Activated T-helper 9 cell treated with anti-CD3 and anti-CD28 coated beads, Interleukin-2, amount 50 U/mL, for 16 hours (primary cell): ENCODE measurements around the gene PHF2.

Experiments used
- DNase-seq: peaks from one replicate; pipeline ENCODE4 v3.0.0-alpha.2; 2020; ENCODE audit warnings: low read depth

Gene PHF2

DNA sequence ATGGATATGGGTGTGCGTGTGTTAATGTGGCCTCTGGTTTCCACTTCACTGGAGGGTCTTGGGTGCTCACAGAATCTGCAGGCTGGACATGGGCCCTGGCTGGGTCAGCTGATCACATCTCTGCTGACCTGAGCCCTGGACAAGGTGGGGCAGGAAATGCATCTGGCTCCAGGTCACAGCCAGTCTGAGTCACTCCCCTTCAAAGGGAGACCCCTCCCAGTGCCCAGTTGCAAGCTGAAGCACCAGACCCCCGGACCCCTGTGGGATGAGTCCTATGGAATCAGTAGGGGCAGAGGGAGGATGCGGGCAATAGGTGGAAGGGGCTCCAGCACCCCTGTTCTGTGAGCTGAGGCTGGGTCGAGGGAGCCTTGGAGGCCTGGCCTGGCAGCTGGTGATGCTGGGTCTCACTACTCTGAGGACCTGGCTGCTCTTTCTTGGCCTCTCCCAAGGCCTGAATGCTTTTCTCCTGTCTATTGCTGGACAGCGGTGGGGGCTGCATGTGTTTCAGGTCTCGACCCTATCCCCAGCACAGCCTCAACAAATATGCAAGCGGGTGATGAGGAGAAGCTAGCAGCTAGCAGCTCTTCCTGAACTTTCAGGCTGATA is 54.5 kb downstream of the PHF2 start:
- no peak for DNase-seq

DNA sequence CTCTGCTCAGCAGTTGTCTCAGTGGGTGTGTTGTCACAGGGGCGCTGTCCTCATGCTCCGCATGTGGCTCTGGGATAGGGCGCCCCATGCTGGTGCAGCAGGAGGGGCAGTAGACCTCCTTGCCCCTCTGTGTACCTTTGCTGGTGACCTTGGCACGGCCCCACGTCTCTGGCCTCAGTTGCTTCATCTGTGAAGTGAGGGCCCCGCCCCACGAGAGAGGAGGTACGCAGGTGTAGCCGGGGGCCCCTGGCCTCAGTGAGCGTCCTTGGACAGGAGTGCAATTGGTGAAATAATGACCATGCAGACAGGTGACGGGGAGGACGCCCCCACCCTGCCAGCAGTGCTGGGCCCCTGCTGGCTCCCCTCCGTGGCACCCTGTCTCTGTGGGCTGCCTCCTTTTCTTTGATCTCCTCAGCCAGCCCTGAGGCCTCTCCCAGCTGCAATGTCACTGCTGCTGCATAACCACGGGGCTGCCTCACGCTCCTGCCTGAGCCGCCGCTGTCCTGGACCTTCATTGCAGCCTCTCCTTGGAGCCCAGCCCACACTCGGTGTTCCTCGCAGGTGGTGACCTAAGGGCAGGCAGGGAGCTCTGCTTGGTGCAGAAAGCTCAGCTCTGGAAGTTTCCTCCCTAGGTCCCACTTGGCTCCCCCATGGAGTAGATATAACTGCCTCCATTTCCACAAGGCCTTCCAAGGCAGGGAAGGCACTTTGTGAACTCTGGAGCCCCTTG is 57.3 kb downstream of the PHF2 start:
- no peak for DNase-seq

DNA sequence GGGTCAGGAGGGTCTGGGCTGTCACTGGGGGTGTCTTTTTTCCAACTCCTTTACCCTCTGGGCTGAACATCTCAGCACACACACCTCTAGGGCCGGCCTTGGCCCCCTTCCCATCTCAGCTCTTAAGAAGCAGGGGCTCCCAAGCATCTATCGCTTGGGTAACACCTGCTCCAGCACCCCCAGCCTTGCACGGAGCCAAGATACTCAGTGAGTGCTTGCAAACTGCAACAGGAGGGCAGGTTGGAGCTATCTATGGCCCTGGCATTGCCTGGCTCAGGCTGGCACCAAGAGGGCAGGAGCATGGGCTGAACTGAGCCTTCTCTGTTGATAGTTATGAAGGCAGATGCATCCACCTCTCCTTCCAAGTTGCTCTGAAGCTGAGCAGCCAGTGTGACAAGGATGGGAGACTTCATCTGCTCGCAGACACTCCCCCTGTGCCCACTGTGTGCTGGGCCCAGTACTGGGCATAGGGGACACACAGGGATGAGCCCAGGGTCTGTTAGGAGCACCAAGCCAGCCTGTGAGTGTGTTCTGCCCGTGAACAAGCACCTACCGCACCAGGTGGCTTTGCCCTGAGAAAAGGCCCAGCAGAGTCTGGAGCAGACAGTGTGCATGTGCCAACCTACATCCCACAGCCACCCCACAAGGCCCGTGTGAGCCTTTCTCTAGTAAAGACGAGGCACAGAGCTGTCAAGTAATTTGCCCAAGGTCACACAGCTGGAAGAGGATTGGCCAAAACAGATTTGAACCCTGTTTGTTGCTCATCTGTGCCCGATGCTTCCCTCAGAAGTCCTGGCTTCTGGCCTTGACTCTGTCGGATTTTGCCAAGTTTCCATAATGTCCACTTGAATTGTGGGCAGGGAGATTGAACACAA is 58.2 kb downstream of the PHF2 start:
- DNase-seq, result no peak

DNA sequence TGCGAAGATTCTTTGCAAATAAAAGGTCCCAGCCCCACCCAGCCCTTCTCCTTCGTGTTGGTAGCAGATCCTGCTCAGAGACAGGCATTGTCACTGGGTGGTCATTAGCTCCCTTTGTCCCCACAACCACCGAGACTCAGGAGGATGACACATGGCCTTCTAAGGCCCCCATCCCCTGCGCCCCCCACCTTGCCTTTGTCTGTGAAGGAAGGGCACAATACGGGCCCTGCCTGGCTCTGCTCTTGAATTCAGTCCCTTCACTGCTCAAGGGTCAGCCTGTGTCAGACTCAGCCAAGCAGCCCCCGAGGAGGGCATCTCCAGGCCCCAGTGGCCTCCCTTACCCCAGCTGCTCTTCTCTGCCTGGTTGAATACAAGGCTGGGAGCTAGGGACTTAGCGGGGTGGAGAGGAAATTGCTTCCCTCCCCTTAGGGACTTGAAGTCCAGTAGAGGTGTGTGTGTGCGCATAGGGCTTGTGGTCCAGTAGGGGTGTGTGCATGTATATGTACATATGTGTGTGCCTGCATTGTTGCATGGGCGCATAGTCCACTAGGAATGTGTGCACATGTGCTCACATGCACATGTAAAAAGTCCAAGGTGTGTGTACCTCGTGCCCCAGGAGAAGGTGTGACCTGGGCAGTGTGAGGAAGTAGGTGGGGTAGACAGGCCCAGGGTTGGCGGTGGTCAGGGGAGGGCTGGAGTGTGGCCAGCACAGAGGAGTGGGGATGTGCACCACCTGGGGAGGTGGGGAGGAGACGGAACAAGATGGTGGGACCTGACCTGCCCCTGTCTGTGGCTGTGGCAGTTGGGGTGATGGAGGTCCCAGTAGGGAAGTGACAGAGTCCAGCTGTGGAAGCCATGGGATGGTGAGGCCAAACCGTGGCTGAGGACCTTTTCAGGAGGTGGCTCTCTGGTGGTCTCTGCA is 59.1 kb downstream of the PHF2 start:
- no peak for DNase-seq

DNA sequence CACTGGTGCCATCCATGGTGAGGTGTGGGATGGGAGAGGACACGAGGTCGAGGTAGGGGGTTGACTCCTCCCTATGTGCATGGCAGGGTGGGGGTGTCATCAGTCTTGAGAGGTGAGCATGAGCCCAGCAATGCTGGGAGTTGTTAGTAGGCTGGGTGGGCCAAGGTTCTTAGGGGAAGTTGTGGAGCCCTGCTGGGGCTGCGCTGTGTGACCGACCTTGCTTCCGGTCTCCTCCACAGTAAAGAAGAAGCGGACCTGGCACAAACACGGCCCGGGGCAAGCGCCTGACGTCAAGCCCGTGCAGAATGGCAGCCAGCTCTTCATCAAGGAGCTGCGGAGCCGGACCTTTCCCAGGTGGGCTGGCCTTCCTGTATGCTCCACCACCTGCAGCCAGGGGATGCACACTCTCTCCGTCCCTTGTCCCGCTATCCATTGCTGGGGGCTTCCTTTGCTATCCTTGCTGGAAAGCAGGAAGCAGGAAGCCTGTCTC is 59.8 kb downstream of the PHF2 start:
- no peak for DNase-seq

DNA sequence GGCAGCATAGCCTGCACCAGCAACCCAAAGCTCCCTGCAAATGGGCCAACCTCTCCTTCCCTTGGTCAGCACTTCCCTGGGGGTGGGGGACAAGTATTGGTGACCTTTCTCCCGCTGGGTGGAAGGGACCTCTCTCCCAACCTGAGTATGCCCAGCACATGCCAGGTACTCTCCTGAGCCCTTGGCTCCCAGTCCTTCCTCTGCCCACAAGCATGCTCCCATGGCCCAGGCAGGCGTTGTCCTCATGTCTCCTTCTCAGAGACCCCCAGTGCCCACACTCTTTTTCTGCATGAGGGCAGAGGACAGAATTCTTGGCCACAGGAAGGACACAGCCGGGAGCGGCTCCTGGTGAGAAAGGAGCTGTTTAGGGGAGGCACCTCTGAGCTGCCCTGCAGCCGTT is 60.3 kb downstream of the PHF2 start:
- no peak for DNase-seq

DNA sequence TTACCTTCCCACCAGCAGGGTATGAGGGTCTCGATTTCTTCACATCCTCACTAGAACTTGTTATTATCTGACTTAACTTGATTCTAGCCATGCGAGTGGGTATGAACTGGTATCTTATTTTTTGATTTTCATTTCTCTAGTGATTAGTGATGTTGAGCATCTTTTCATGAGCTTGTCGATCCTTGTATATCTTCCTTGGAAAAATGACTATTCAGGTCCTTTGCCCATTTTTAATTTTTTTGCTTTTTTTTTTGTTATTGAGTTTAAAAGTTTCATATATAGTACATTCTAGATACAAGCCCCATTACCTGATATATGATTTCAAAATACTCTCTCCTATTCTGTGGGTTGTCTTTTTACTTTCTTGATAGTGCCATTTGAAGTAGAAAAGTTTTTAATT is 61.5 kb downstream of the PHF2 start:
- DNase-seq, result no peak

DNA sequence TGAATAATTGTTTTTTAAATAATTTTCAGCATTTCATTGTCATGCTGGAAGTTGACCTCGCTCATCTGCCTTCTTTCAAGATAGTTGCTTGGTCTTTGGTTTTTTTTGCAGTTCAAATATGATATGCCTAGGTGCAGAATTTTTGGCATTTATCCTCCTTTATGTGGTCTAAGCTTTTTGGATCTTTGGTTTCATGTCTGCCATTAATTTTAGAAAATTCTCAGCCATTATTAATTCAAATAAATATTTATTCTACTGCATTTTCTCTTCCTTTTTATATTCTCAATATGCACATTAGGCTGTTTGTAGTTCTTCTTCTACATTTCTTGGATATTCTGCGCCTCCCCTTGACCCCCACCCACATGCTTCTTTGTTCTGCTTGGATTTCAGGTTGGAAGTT is 63.6 kb downstream of the PHF2 start:
- DNase-seq, result no peak

DNA sequence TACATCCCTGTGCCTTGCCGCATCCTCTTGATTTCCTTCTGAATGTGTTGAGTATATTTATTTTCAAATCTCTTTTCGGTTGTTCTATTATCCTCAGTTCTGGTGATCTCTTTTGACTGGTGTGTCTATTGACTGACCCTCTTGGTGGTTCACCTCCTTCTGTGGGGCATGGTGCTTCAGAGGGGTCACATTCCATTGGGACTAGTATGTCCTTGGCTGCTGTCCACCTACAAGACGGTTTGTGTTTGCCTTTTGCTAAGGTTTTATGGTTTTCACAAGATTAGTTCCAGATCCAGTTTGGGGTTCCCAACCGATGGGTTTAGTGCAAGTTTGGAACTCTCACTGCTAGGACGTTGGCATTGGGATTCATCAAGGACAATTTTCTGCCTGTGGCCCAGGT is 66.6 kb downstream of the PHF2 start:
- DNase-seq, result no peak

DNA sequence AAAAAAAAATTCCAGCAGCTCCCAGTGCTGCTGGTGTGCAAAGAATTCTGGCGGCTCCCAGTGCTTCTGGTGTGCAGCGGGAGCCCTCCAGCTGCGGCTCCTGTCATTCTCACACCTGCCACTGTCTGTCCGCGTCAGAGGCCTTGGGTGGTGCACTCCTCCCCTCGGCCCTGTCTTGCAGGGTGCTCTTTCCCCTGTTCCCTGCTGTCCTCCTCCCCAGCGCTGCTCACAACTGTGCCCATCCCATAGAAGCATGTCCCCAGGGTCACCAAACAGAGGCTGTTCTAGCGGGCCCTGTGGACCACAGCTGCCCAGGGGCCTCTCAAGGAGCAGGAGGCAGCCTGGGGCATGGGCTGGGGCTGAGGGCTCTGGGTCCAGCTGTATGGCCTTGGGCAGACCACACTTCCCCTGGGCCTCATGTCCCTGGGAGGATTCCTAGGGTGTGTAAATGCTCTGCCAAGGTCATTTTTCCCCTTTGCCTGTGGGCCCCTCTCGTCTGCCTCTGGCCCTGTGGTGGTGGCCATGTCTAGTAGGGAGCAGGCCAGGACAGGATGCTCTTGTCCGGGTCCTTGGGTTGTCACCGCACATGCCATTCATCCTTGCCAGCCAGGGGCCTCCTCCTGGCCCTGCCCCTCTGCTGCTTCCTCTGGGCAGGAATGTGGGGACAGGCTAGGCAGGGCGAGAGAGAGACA is 68.2 kb downstream of the PHF2 start:
- no peak for DNase-seq

DNA sequence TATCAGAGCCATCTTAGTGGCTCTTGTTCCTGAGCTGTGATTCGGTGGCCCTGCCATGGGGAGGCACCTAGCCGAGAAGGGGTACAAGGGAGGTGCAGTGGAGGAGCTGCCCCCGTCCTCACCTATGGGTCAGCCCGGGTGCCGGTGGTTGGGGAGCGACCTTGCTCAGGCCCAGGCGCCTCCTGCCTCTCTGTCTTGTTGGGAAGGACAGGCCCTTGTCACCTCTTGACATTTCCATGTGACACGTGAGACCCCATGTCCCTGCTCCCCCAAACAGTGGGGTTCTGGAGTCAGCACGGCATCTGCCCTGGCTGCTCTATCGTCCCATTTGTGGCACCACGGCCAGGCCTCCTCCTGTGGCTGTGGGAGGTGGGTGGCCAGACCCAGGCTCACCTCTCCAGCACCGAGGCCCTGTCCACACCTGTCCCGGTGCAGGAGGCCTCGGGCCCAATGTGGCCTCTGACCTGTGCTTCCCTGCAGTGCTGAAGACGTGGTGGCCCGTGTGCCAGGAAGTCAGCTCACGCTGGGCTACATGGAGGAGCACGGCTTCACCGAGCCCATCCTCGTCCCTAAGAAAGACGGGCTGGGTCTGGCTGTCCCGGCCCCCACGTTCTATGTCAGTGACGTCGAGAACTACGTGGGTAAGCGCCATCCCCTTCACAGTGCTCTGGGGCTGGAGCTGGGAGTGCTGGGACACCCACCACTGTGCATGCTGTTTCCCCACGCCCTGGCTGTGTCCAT is 68.9 kb downstream of the PHF2 start:
- DNase-seq, result no peak

DNA sequence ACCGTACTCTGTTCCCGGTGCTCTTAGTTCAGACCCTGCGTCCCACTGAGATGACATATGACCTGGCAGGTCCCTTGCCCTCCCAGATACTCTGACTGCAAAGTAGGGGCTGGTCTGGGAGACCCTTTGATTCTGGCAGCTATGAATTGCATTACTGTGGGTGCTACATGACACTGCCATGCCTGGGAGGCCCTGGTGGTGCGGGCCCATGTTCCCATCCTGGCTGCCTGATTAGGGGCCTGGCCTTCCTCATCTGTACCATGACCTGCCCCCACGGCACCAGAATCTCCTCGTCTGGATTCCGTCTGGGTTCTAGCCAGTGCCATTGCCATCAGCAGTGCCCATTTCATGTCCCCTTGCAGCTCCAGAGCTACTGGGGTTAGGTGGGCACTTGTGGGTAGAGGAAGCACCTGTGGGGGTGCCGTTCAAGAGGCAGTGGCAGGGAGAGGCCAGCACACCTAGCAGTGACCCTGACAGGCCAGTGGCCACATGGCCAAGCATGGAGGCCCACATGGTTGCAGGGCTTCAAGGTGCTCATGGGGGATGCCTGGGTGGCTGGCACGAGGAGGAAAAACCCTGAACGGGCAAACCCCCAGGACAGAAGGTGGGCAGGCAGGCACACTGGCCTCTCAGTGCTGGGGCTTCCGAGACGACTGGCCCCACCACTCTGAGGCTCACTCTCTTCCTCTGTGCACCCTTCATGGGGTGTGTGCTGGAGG is 69.7 kb downstream of the PHF2 start:
- DNase-seq, result no peak

DNA sequence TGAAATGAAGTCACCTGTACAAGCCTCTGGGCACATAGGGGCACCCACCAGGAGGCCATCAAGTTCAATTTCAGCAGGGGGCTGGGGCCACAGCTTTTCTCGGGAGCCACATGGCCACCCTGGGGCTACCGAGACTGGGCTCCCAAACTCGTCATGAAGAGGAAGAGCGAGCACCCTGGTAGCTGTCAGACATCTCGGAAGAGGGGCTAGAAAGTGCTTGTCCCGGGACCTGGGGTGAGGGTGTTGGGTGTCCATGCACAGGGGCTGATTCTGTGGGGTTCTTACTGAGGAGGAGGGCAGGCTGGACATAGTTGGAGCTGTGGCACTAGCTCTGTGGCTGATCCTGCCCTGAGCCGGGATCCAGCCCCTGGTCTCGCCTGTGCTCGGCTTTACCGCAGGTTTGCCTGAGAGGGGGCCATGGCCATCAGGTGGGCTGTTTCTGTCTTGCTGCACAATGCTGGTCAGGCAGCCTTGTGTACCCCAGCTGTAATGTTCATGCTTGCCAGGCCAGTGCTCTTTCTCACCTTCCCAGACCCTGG is 70.3 kb downstream of the PHF2 start:
- DNase-seq, result no peak

DNA sequence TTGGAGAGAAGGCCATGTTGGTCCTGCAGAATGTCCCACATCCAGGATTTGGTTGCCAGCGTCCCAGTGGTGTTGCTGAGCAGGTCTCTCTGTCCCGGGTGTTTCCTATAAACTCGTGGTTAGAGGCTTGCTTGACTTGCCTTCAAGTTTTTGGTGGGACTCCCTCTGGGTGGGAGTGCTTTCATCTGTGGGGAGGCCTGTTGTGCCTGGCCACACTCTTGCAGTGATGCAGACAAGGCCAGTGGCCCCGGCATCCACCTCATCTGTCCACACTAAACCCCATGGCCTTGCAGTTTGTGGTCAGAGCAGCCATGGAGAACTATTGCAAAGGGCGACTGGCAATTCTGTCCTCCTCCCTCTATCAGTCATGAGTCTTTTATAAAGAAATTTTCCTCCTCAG is 71.8 kb downstream of the PHF2 start:
- DNase-seq, result no peak

DNA sequence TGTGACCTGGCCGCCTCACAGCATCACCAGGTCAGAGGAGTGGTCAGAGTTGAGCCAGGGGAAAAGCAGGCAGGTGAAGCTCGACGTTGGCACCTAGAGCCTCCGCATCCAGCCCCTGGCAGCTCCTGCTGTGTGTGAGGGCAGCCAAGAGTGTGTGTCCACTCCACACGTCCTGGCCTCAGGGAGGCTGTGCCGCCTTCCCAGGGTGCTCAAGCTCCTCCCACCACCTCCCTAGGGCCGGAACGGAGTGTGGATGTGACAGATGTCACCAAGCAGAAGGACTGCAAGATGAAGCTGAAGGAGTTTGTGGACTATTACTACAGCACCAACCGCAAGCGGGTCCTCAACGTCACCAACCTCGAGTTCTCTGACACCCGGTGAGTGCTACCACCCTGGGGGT is 72.5 kb downstream of the PHF2 start:
- DNase-seq, result no peak

DNA sequence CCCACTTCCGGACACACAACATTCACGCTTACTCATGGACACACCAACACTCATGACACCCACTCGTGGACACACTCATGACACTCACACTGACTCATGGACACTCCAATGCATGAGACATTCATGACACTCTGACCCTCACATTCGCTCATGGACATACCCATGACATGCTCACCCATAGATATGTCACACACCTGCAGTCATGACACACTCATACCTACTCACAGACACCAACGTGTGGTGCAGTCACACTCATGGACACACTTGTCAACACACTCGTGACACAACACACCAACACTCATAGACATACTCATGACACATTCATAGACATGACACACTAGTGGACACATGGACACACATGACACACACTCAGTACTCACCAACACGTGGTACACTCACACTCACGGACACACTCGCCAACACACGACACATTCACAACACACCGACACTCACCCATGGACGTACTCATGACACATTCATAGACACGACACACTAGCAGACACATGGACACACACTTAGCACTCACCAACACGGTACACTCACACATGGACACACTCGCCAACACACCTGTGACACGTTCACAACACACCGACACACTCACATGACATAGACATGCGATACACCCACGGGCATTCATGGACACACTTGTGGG is 73.4 kb downstream of the PHF2 start:
- no peak for DNase-seq

DNA sequence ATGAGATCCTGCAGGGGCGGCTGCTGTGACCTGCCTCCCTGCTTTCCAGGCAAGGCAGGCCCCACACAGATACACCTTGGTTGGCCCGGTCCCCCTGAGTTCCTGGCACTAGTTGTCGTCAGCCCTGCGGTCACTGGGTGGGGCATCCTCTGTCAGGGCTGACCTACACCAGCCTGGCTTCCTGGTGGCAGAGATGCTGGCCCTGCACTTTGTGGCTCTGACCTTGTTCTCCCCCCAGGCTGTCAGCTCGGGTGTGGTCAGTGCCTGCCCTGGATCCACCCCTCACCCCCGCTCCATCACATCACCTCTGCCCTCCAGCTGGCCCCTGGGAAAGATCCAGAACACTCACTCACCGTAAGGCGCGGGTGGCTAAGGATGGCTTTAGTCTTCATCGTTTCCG is 74.1 kb downstream of the PHF2 start:
- DNase-seq, result no peak

DNA sequence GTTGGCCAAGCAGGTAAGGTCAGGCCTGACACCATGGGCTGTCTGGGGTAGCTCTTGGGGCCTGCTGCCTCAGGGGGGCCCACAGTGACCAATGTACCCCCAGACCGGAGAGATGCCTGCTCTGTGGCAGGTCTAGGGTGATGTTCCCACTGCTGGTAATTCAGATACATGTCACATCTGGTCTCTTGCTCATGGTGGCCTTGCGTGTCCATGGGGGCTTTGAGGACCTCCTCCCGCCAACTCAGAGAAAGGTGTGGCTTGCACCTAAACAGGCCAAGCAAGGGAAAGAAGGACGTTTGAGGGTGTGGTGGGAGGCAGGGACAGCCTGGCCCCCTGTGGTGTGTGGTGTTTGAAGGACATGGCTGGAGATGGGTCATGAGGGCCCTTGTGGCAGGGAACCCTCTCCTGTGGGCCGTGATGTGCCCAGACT is 75.2 kb downstream of the PHF2 start:
- DNase-seq, result no peak
